D341Med (cell line): ENCODE data around the gene MRPL2.
"Not testable (repeated sequence)": the region's sequence is repeated elsewhere in the genome, so short reads cannot be mapped to it uniquely, and the experiment has no call there.

Experiments used
- DNase-seq: peaks from one replicate; pipeline ENCODE4 v3.0.0; 2012; ENCODE audit warnings: low spot score

MRPL2 gene

GRCh38 chr6:43082806-43083655, 23.8 kb upstream of the MRPL2 start:
- no peak for DNase-seq

GRCh38 chr6:43081922-43082321, 22.7 kb upstream of the MRPL2 start:
- not testable (repeated sequence) for DNase-seq

GRCh38 chr6:43081043-43081442, 21.8 kb upstream of the MRPL2 start:
- no peak for DNase-seq

- no peak for DNase-seq
Measured at GRCh38 chr6:43078691-43079090, 19.5 kb upstream of the MRPL2 start.

GRCh38 chr6:43077981-43078511, 18.8 kb upstream of the MRPL2 start:
- no peak for DNase-seq

- no peak for DNase-seq
Measured at GRCh38 chr6:43077333-43077809, 18.1 kb upstream of the MRPL2 start.

- DNase-seq = peak; percentile 75
Measured at GRCh38 chr6:43076464-43077332, 17.5 kb upstream of the MRPL2 start.

- peak; percentile 97 for DNase-seq
Measured at GRCh38 chr6:43075670-43076463, 16.6 kb upstream of the MRPL2 start, which contains the start of gene PTK7. PTK7 (plus strand) TSS chr6:43076314; CDS start chr6:43076489, 175 bp downstream.

GRCh38 chr6:43074847-43075669, 15.8 kb upstream of the MRPL2 start:
- DNase-seq = no peak

GRCh38 chr6:43070028-43070632, 10.9 kb upstream of the MRPL2 start:
- DNase-seq = peak; percentile 77

GRCh38 chr6:43062818-43063217, 3.6 kb upstream of the MRPL2 start:
- DNase-seq = no peak

GRCh38 chr6:43061861-43062260, 2.6 kb upstream of the MRPL2 start:
- DNase-seq = no peak

GRCh38 chr6:43060755-43061633, 1.8 kb upstream of the MRPL2 start:
- no peak for DNase-seq

GRCh38 chr6:43060034-43060754, 960 bp upstream of the MRPL2 start:
- DNase-seq = no peak

GRCh38 chr6:43058531-43058930, 703 bp downstream of the MRPL2 start:
- DNase-seq = no peak

GRCh38 chr6:43055966-43056365, 3.3 kb downstream of the MRPL2 start:
- no peak for DNase-seq

- DNase-seq = no peak
Measured at GRCh38 chr6:43054206-43054943, 4.9 kb downstream of the MRPL2 start.
